Stimulated activated CD4-positive, alpha-beta T cell treated with anti-CD3 and anti-CD28 coated beads, Interleukin-4, amount 100 ng/mL, for 1 hour (primary cell): Measurements from ENCODE around the gene MED29.
A peak's percentile ranks its signal among the peaks of the same experiment; 100 is the strongest.
"Not testable (repeated sequence)": the region's sequence is repeated elsewhere in the genome, so short reads cannot be mapped to it uniquely, and the experiment has no call there.

Source experiments
- DNase-seq: peaks from one replicate; pipeline ENCODE4 v3.0.0-alpha.2; 2020

The MED29 gene

GRCh38 chr19:39372047-39372802 is 19.0 kb upstream of the MED29 start:
- DNase-seq: no peak

GRCh38 chr19:39372941-39373340 is 18.2 kb upstream of the MED29 start:
- no peak for DNase-seq

- DNase-seq: no peak
Measured at GRCh38 chr19:39375929-39376328, 15.2 kb upstream of the MED29 start.

- DNase-seq: no peak
Measured at GRCh38 chr19:39377373-39378362, 13.5 kb upstream of the MED29 start.

GRCh38 chr19:39379366-39379765 is 11.8 kb upstream of the MED29 start:
- not testable (repeated sequence) for DNase-seq

GRCh38 chr19:39379865-39380396 is 11.2 kb upstream of the MED29 start:
- DNase-seq: no peak

- DNase-seq: no peak
Measured at GRCh38 chr19:39380521-39381502, 10.4 kb upstream of the MED29 start.

- no peak for DNase-seq
Measured at GRCh38 chr19:39381910-39382611, 9.1 kb upstream of the MED29 start.

GRCh38 chr19:39382991-39383828 is 8.0 kb upstream of the MED29 start:
- no peak for DNase-seq

- no peak for DNase-seq
Measured at GRCh38 chr19:39384839-39385568, 6.2 kb upstream of the MED29 start.

GRCh38 chr19:39385629-39386411 is 5.4 kb upstream of the MED29 start:
- DNase-seq: no peak

GRCh38 chr19:39386557-39386956 is 4.6 kb upstream of the MED29 start:
- no peak for DNase-seq

GRCh38 chr19:39388657-39389056 is 2.5 kb upstream of the MED29 start:
- DNase-seq: no peak

GRCh38 chr19:39389631-39390414 is 1.4 kb upstream of the MED29 start:
- no peak for DNase-seq

- no peak for DNase-seq
Measured at GRCh38 chr19:39390451-39390750, 777 bp upstream of the MED29 start.

GRCh38 chr19:39397360-39398296 is 6.5 kb downstream of the MED29 start:
- DNase-seq: peak; percentile 96

- DNase-seq: peak; percentile 53
Measured at GRCh38 chr19:39398297-39398864, 7.2 kb downstream of the MED29 start.
